ENCODE data around the gene VANGL2.

GRCh38 chr1:160367934-160368923 is 32.1 kb upstream of the VANGL2 start:
- TF ChIP-seq, protein P1, sequence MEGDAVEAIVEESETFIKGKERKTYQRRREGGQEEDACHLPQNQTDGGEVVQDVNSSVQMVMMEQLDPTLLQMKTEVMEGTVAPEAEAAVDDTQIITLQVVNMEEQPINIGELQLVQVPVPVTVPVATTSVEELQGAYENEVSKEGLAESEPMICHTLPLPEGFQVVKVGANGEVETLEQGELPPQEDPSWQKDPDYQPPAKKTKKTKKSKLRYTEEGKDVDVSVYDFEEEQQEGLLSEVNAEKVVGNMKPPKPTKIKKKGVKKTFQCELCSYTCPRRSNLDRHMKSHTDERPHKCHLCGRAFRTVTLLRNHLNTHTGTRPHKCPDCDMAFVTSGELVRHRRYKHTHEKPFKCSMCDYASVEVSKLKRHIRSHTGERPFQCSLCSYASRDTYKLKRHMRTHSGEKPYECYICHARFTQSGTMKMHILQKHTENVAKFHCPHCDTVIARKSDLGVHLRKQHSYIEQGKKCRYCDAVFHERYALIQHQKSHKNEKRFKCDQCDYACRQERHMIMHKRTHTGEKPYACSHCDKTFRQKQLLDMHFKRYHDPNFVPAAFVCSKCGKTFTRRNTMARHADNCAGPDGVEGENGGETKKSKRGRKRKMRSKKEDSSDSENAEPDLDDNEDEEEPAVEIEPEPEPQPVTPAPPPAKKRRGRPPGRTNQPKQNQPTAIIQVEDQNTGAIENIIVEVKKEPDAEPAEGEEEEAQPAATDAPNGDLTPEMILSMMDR (IDR thresholded peaks at IDR 0.05; ENCODE audit: low read depth, low read length) = no peak
- no peak for TF ChIP-seq EZH2phosphoT487 (IDR thresholded peaks at IDR 0.05; ENCODE audit: low read depth)

Data from OCI-LY3 (cell line).